GM19467 (cell line): Measurements from ENCODE around the gene CHMP3.

Experiments
- ATAC-seq: cut with Tn5 transposase; IDR thresholded peaks from one replicate; pipeline ENCODE4 v1.9.1; 2021; ENCODE audit warnings: mild to moderate bottlenecking, moderate library complexity; ENCODE audit not compliant: unreplicated experiment

CHMP3 gene

GRCh38 chr2:86471637-86472036 is 91.6 kb downstream of the CHMP3 start:
- no peak for ATAC-seq

- no peak for ATAC-seq
Measured at GRCh38 chr2:86470890-86471289, 92.4 kb downstream of the CHMP3 start.

DNA sequence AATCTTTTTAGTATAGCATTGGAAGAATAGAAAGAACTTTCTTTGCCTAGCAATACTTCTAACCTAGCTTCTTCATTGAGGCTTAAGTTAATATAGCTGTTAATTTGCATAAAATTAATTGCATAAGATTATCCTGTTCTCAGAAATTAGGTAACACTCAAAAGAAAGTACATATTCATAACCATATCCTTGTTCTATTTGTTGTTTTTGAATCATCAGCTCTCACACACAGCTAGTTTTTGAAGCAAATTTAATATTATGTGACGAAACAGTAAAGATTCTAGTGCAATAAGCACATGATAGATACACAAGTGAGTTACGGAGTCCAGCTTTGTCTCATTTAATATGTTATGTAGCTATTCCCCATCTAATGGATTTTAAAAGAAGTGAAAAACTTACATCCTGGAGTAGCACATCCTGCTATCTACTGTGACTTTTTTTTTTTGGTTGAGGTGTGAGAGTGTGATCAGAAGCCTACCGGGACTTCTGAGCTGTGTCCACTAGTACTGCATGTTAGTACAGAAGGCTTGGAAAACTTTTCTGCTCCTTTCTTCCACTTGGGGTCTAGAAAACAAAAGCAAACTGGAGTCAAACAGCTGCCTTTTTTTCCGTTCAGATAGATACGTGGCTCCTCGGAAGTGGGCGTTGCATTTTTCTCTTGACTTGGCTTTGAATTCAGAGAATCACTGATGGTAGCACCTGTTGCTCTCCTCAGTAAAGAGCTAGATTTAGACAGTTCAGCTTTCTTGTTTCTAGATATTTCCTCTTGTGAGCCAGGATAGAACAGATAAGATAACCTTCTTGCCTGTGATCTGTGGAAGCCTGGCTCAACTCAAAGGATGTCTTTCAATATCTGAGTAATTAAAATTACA is 94.8 kb downstream of the CHMP3 start:
- no peak for ATAC-seq

DNA sequence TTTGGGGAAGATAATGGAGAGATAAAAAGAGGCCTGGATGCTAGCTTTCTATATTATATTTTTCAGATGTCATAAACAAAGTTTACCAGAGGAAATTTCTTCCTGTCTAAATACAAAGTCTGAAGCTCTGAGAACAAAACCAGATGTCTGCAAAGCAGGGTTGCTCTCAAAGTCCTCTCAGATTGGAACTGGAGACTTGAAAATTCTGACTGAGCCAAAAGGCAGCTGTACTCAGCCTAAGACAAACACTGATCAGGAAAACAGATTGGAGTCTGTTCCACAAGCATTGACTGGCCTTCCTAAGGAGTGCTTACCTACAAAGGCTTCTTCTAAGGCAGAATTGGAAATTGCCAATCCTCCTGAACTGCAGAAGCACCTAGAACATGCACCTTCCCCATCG is 96.9 kb downstream of the CHMP3 start:
- no peak for ATAC-seq

DNA sequence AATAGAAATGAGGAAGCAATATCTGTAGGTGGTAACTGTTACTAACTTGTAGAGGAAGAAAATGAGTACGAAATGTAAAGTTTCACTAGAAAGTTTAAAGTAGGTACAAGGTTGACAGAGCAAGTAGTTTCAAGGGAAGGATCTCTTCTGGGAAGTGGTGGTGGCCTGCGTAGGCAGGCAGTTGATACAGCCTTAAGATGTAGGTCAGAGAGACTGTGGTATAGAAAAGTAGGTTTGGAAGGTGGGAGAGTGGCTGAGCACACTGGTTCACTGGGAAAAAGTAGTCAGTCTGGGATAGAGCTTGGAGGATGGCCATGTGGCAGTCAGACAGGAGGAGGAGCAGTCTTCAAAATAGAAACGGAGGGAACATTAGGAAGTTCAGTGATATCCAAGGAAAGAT is 98.6 kb downstream of the CHMP3 start:
- no peak for ATAC-seq

- ATAC-seq = no peak
Measured at GRCh38 chr2:86461042-86461743, 102.0 kb downstream of the CHMP3 start.

GRCh38 chr2:86455181-86455580 is 108.1 kb downstream of the CHMP3 start:
- no peak for ATAC-seq

DNA sequence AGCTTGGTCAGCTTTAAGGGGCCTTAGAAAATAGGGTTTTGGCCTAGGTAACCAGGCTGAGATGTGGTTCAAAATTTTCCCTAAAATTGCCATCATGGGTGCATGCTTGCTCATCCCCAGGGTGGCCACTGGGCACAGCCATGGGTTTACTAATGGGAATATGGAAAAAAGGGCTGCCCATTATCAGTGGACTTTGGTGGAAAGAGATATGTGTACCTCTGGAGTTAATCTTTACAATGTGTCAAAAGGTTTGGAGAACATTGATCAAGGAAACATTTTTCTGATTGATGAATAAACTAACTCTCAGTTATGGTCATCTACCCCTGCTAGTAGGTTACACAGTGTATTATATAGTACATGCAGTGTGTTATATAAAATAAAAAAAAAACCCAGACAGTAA is 109.0 kb downstream of the CHMP3 start:
- ATAC-seq = no peak

- ATAC-seq = no peak
Measured at GRCh38 chr2:86453836-86454235, 109.4 kb downstream of the CHMP3 start.
